H1 (cell line): ENCODE data around the gene RBP3.

Experiments used
- EZH2 ChIP-seq: fragments of 200-600 bp; sonication (generic); IDR thresholded peaks from 2 replicates; pipeline ENCODE4 v1.7.1; 2012; ENCODE audit warnings: low read depth, mild to moderate bottlenecking, moderate library complexity, low read length, inconsistent platforms; ENCODE audit not compliant: severe bottlenecking
- RFX5 ChIP-seq: IDR thresholded peaks from 2 replicates; pipeline ENCODE4 v1.6.1; 2011; ENCODE audit warnings: low read depth, low read length, improper control_type of control experiment, borderline replicate concordance
- SIN3A ChIP-seq, 2 experiments: IDR thresholded peaks in 1 of 2; conservative IDR thresholded peaks in 1 of 2; 2 replicates each; pipeline ENCODE4 v1.6.1; 2011 to 2012; ENCODE audit warnings: low read length in 2 of 2, improper control_type of control experiment in 1 of 2, low read depth in 1 of 2, mild to moderate bottlenecking in 1 of 2
- TF ChIP-seq, protein P1 (sequence below), 3 experiments: IDR thresholded peaks; 1 replicate in 2 of 3; 2 replicates in 1 of 3; pipeline versions ENCODE4 v1.5.1 to v1.6.1; 2011; ENCODE audit warnings: low read length in 3 of 3, mild to moderate bottlenecking in 3 of 3, inconsistent platforms in 2 of 3, low read depth in 1 of 3, moderate library complexity in 1 of 3; ENCODE audit not compliant: insufficient read depth in 1 of 3; ENCODE audit errors: control extremely low read depth in 1 of 3

DNA sequence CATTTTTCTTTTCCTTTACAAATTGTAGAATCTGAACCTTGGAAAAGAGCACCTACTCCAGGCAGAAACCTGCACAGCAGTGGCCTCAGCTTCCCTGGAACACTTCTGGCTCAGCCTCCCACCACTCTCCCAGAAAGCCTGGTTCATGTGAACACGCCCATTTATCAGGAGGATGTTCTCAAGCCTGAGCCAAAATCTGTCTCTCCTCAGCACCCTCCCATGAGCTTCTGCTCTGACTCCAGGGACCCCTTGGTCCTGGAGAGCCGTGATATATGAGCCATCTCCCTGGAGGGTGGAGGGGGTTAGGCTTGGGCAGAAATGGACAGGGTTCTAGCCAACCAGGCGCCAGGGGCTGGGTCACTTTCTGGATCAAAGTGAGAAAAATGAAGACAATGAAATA, 15.8 kb upstream of the RBP3 start:
- TF ChIP-seq SIN3A (conservative IDR thresholded peaks at IDR 0.05 in 1 of 2, IDR thresholded peaks at IDR 0.05 in 1 of 2; ENCODE audit: low read depth in 1 of 2, low read length in 2 of 2) (no peak), EZH2 (no peak), RFX5 (no peak)
- TF ChIP-seq, protein P1, sequence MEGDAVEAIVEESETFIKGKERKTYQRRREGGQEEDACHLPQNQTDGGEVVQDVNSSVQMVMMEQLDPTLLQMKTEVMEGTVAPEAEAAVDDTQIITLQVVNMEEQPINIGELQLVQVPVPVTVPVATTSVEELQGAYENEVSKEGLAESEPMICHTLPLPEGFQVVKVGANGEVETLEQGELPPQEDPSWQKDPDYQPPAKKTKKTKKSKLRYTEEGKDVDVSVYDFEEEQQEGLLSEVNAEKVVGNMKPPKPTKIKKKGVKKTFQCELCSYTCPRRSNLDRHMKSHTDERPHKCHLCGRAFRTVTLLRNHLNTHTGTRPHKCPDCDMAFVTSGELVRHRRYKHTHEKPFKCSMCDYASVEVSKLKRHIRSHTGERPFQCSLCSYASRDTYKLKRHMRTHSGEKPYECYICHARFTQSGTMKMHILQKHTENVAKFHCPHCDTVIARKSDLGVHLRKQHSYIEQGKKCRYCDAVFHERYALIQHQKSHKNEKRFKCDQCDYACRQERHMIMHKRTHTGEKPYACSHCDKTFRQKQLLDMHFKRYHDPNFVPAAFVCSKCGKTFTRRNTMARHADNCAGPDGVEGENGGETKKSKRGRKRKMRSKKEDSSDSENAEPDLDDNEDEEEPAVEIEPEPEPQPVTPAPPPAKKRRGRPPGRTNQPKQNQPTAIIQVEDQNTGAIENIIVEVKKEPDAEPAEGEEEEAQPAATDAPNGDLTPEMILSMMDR (IDR thresholded peaks at IDR 0.05; ENCODE audit: control extremely low read depth in 1 of 3, insufficient read depth in 1 of 3, low read depth in 1 of 3, low read length in 3 of 3) = no peak
